ENCODE data around the gene TMTC4.

- TF ChIP-seq CTCF (IDR thresholded peaks at IDR 0.05; ENCODE audit: low read depth, low read length) (no peak), POLR2A (IDR thresholded peaks at IDR 0.05; ENCODE audit: extremely low read depth, insufficient read length) (no peak), MYC (IDR thresholded peaks at IDR 0.05; ENCODE audit: low read depth, low read length) (no peak), MAX (IDR thresholded peaks at IDR 0.05; ENCODE audit: low read depth, low read length) (no peak)
Observed at GRCh38 chr13:100561158-100561499, 113.5 kb downstream of the TMTC4 start.

Measured in NB4 (cell line).